DMS114 treated with DMSO at 0.1 percent for 48 hours (cell line): Measurements from ENCODE around the gene CXCL8.
"Not testable (repeated sequence)": the region's sequence is repeated elsewhere in the genome, so short reads cannot be mapped to it uniquely, and the experiment has no call there.

ENCODE experiments used
- DNase-seq: peaks from one replicate; lab custom pipeline; 2025; ENCODE audit not compliant: unreplicated experiment; lab: John Stamatoyannopoulos, UW

Gene CXCL8

GRCh38 chr4:73740353-73740778 is at the start of gene CXCL8:
TSS of gene CXCL8 (plus strand) at chr4:73740569. CDS start at chr4:73740659, 90 bp downstream.
- DNase-seq, result no peak

GRCh38 chr4:73691201-73691600 is 49.2 kb upstream of the CXCL8 start:
- DNase-seq, result not testable (repeated sequence)

DNA sequence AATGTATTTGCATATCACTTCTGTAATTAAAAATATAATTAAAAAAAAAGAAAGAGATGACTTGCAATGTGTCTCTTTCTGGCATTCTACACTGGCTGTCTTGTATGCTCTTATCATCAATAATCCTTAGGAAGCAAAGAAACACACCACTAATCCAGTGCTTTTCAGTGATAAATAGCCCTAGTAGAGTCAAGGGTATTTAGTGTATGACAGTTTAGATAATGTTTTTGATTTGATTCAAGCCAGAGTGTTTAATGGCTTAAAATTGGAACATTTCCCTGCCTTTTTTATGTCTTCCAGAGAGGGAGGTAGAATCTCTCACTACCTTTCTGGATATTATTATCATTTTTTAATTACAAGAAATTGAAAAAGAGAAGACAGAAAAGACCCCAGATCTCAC is 48.6 kb upstream of the CXCL8 start:
- DNase-seq, result no peak

DNA sequence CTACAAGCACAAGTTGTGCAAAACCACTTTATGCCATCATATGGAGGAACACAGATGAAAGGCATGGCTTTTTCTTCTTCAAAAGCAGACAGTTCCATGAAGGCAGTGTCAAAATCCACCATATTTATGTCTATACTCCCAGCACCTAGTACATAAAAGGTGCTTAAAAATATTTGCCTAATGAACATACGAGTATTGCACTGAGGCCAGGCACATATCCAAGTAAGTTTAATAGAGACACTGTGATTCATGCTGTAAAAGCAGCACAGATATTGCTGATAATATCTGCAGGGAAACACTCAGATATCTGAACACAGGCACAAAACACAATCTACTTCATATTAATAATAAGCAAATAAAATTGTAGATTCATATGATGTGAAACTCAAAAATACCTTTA is 48.1 kb upstream of the CXCL8 start:
- no peak for DNase-seq

GRCh38 chr4:73692701-73693100 is 47.7 kb upstream of the CXCL8 start:
- DNase-seq, result no peak

- DNase-seq, result no peak
These were observed 46.6 kb upstream of the CXCL8 start for GRCh38 chr4:73693811-73694210.

DNA sequence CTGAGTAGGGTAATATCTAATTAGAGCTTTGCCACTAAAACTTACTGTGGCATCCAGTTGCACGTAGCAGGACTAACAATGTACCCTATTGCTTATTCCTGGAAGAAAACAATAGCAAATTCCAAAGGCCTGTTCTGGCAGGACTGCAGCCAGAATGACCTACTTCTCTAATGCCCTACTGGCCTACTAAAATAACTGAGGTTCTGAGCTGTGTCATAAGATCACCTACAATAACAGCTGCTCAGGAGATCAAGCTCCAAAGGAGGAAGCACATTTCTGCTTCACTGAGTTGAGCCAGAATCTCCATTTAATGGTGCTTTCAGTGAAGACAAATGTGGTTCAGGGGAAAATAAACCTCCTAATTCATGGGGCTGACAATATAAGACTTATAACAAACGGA is 42.2 kb upstream of the CXCL8 start:
- DNase-seq, result no peak

DNA sequence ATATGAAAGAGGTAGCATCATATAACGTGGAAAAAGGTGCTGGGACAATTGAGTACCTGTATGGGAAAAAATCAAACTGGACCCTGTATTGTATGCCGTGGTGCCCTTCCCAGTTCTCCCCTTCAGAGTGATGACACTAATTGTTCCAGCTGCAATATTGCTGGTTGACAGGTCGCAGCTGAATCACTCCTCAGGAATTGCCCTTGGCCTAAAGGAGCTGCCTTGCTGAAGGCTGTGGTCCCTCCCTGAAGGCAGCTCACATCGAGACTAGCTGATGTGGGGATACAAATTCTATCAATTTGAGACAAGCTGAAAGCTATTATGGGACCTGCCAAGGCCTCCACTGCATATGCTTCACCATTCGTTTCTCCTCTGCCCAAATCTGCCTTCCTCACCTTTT is 39.3 kb upstream of the CXCL8 start:
- DNase-seq, result no peak

- no peak for DNase-seq
These were observed 37.5 kb upstream of the CXCL8 start for GRCh38 chr4:73702796-73703287.

- no peak for DNase-seq
These were observed 37.0 kb upstream of the CXCL8 start for GRCh38 chr4:73703320-73703719.

- no peak for DNase-seq
These were observed 35.9 kb upstream of the CXCL8 start for GRCh38 chr4:73704314-73705055.

- no peak for DNase-seq
These were observed 35.3 kb upstream of the CXCL8 start for GRCh38 chr4:73705056-73705432.

GRCh38 chr4:73705721-73706120 is 34.6 kb upstream of the CXCL8 start:
- DNase-seq, result no peak

GRCh38 chr4:73706811-73707210 is 33.6 kb upstream of the CXCL8 start:
- no peak for DNase-seq

GRCh38 chr4:73707269-73707875 is 33.0 kb upstream of the CXCL8 start:
- no peak for DNase-seq

DNA sequence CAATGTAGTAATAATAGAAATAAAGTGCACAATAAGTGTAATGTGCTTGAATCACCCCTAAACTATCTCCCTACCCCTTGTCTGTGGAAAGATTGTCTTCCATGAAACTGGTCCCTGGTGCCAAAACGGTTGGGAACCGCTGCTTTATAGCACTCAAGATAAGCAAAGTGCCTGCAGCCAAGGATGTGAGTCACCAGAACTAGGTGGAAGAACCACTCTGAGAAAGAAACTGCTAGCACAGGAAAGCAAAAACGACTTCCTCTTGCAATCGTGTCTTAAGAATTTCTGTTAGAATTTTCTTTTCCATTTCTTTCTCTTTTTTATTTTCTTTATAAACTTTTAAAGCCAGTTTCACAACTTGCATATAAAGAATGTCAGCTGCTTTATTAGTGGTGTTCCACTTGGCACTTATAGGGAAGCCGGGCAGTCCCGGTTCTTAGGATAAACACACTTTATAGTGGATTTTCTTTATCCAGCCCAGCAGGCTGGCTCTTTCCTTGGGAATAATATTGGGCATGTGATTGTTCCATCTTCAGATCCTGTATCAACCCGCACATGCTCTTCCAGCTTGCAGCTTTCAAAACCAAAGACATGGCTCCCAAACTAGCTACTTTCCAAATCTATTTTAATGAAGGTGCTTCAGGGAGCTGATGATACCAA is 32.3 kb upstream of the CXCL8 start:
- DNase-seq, result no peak

DNA sequence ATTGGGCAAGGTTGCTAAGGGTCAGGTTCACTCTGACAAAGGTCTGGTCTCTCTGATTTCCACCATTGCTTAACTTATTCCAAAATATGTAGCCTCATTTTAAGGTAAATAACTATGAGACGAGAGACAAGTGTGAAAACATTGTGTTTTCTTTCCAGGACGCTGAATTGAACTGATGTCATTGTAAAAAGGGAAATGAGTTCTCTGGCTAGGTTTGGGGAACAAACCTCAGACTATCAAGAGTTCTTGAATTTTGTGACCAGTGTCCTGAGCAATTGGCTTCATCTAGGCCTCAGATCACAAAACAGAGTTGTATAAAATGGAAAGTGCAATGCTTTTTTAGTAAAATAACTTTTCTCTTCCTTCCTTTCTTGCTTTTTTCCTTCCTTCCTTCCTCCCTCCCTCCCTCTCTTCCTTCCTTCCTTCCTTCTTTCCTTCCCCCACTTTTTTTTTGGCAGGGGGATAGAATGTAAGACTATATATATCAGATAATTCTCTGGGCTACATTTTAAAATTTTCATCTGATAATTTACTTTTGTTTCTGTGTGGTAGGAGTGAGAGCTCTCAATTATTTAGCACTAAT is 30.8 kb upstream of the CXCL8 start:
- DNase-seq, result no peak

GRCh38 chr4:73710094-73710493 is 30.3 kb upstream of the CXCL8 start:
- no peak for DNase-seq

- no peak for DNase-seq
These were observed 28.4 kb upstream of the CXCL8 start for GRCh38 chr4:73711989-73712388.

- no peak for DNase-seq
These were observed 26.7 kb upstream of the CXCL8 start for GRCh38 chr4:73713650-73714049.

GRCh38 chr4:73714647-73715046 is 25.7 kb upstream of the CXCL8 start:
- no peak for DNase-seq

GRCh38 chr4:73715659-73716058 is 24.7 kb upstream of the CXCL8 start:
- no peak for DNase-seq
